ENCODE data around the gene GFOD2. TPM values are rescaled to one million over a fixed set of nuclear protein-coding genes. Genes with fewer than 3 reads are reported as not detected.
A peak's percentile ranks its signal among the peaks of the same experiment; 100 is the strongest.

Gene GFOD2
- total and polyA plus RNA-seq, 2 of the 13 experiments (the other 11 are each of a cell fraction or from before 2014, with no cell fraction given), result 11.1 to 17.2 TPM

- TF ChIP-seq ZNF318 (CRISPR knock-in tag; IDR thresholded peaks at IDR 0.05) (peak; percentile 35; the same call in 1 of the 2 replicates), ZFAT (CRISPR knock-in tag; conservative IDR thresholded peaks at IDR 0.05) (no peak), ZBTB40 (IDR thresholded peaks at IDR 0.05) (no peak), ZBTB40 (CRISPR knock-in tag; IDR thresholded peaks at IDR 0.05) (no peak), ELF3 (CRISPR knock-in tag; IDR thresholded peaks at IDR 0.05) (peak; percentile 69), CREB1 (IDR thresholded peaks at IDR 0.05) (no peak), CREB1 (CRISPR knock-in tag; IDR thresholded peaks at IDR 0.05) (no peak), ZNF589 (CRISPR knock-in tag; conservative IDR thresholded peaks at IDR 0.05) (no peak)
These were observed 51.2 kb downstream of the GFOD2 start (continued) for GRCh38 chr16:67667817-67668494.
